ENCODE measurements around the gene ZCRB1. TPM values are rescaled to one million over a fixed set of nuclear protein-coding genes. Genes with fewer than 3 reads are reported as not detected.

ZCRB1 gene
- total RNA-seq, 1 donor from 2014 or later: 57.5 TPM

DNA sequence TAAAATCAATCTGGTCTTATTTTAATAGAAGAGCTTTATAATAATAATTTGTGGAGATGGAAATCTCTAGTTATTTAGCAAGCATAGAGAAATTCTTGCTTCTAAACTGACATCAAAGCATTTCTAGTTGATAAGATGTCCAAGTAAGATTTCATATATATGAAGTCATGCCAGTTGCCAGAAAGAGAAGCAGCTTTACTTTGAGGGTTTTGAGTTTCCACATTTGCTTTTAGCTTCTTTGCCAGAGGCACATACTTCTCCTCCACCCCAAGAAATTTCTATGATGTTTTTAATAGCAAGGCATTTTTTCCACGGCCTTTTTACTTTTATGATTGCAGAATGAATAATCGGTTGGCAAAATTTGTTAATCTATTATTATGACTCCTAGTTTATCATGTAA, 63.6 kb downstream of the ZCRB1 start:
- H3K4me1 Mint-ChIP-seq (ENCODE audit: low read depth): peaks cover 11% of the 10 kb centered on the region
- DNase-seq (ENCODE audit: low spot score): no peak
- H3K27me3 Mint-ChIP-seq (ENCODE audit: low read depth): no peaks in the 10 kb centered on the region
- no peak overlapping the region for H3K27ac Mint-ChIP-seq (ENCODE audit: unreplicated experiment)
- H3K9me3 Mint-ChIP-seq (ENCODE audit: low read depth): no peaks in the 10 kb centered on the region
- no peaks in the 10 kb centered on the region for H3K36me3 Mint-ChIP-seq (ENCODE audit: low read depth)
- no peak overlapping the region for H3K4me3 Mint-ChIP-seq (ENCODE audit: unreplicated experiment)
- TF ChIP-seq, protein P1, sequence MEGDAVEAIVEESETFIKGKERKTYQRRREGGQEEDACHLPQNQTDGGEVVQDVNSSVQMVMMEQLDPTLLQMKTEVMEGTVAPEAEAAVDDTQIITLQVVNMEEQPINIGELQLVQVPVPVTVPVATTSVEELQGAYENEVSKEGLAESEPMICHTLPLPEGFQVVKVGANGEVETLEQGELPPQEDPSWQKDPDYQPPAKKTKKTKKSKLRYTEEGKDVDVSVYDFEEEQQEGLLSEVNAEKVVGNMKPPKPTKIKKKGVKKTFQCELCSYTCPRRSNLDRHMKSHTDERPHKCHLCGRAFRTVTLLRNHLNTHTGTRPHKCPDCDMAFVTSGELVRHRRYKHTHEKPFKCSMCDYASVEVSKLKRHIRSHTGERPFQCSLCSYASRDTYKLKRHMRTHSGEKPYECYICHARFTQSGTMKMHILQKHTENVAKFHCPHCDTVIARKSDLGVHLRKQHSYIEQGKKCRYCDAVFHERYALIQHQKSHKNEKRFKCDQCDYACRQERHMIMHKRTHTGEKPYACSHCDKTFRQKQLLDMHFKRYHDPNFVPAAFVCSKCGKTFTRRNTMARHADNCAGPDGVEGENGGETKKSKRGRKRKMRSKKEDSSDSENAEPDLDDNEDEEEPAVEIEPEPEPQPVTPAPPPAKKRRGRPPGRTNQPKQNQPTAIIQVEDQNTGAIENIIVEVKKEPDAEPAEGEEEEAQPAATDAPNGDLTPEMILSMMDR (IDR thresholded peaks at IDR 0.05): no peak

Small RNA genes lying within 50 kb of the gene (microRNA-seq; reads per million reads assigned to microRNA genes)
- gene MIR7851 (ENCODE audit: borderline number of aligned reads): not detected

Other genes starting within 250 kb of the ZCRB1 start
- 9.8 to 12.6 TPM (median 11.6 TPM) in 3 replicates for gene GXYLT1, start 181.2 kb downstream of the ZCRB1 start, total RNA-seq
- 31.2 to 35.4 TPM (median 32.2 TPM) in 3 replicates for gene YAF2, start 87.8 kb downstream of the ZCRB1 start, total RNA-seq
- gene PPHLN1, start 73 bp upstream of the ZCRB1 start, total RNA-seq: 49.7 to 69.4 TPM (median 51.9 TPM) in 3 replicates

Measured in chondrocyte (in vitro differentiated cells).